ENCODE data around the gene RBM23. TPM values are rescaled to one million over a fixed set of nuclear protein-coding genes. Genes with fewer than 3 reads are reported as not detected.
"Not testable (repeated sequence)": the region's sequence is repeated elsewhere in the genome, so short reads cannot be mapped to it uniquely, and the experiment has no call there.

Gene RBM23
- polyA plus RNA-seq, 3 donors = 76.7 to 89.7 (median 85.7) TPM

DNA sequence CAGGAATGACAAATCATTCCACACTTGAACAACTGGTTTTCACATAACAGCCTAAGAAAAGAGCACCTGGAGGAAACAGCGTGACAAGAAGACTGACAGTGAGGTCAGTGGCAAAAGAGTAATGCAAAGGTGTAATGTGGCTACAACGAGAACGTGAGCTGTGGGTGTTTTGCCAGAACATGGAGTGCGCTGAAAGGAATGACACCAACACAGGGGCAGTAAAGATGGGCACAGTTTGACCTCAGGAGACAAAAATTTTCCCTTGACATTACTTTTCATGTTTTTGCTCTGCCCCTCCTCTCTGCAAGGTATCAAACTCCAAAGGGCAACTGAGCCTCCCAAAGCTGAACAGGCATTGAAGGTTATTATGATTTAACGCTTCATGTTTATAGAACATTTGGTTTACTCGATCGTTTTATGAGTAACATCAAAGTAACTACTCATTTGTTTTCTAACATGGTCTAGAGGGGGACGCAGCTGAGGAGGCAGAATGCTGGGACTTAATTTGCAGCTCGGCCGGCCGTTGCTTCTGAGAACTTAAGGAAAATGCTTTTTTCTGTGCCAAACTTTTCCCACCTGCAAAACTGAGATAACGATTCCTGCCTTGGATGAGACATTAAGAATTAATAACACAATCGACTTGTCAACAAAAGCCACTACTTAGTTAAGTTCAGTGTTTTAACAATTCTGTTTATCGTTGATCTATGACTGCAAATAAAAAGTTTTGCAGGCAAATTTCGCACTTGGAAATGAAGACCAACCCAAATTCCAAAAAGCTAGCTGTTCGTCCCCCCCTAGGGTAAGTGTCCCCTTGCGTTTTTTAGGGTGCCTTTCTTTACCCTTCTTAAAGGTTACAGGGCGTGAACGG lies 37.0 kb upstream of the RBM23 start:
- peaks cover 8 to 21% of the 10 kb centered on the region in 2 donors for H3K36me3 Mint-ChIP-seq
- peak overlapping the region; percentile 92 to 95 for H3K27ac ChIP-seq (ENCODE audit: low read depth in 1 of 2, low read length in 2 of 2)
- no peaks in the 10 kb centered on the region for H3K27me3 Mint-ChIP-seq (ENCODE audit: low read depth in 3 of 3)
- H3K9ac ChIP-seq (ENCODE audit: insufficient read depth, low read length, poor library complexity, severe bottlenecking) = peak overlapping the region; percentile 92
- peak overlapping the region; percentile 86 to 92 for H3K4me3 Mint-ChIP-seq
- H4K20me1 ChIP-seq (ENCODE audit: insufficient read depth, low read length) = no peaks in the 10 kb centered on the region
- peak overlapping the region; percentile 93 for H3K4me2 ChIP-seq (replicated peaks; ENCODE audit: extremely low read depth, low read length, poor library complexity, severe bottlenecking)
- 32% methylated on average over 9 of the region's 19 CpGs for WGBS (ENCODE audit: insufficient coverage)
- intact Hi-C loops (cut with micrococcal nuclease) = no loop called here
- peaks cover 0 to 4% (median 0%) of the 10 kb centered on the region in 7 donors for H3K9me3 Mint-ChIP-seq
- TF ChIP-seq, protein P1, sequence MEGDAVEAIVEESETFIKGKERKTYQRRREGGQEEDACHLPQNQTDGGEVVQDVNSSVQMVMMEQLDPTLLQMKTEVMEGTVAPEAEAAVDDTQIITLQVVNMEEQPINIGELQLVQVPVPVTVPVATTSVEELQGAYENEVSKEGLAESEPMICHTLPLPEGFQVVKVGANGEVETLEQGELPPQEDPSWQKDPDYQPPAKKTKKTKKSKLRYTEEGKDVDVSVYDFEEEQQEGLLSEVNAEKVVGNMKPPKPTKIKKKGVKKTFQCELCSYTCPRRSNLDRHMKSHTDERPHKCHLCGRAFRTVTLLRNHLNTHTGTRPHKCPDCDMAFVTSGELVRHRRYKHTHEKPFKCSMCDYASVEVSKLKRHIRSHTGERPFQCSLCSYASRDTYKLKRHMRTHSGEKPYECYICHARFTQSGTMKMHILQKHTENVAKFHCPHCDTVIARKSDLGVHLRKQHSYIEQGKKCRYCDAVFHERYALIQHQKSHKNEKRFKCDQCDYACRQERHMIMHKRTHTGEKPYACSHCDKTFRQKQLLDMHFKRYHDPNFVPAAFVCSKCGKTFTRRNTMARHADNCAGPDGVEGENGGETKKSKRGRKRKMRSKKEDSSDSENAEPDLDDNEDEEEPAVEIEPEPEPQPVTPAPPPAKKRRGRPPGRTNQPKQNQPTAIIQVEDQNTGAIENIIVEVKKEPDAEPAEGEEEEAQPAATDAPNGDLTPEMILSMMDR (IDR thresholded peaks at IDR 0.05) = no peak
- H2AFZ ChIP-seq (ENCODE audit: insufficient read depth, low read depth, low read length, poor library complexity, severe bottlenecking) = peak overlapping the region; percentile 91
- no peak for DNase-seq
- peaks cover 36 to 49% of the 10 kb centered on the region in 2 donors for H3K4me1 ChIP-seq (ENCODE audit: control insufficient read depth in 1 of 2, insufficient read depth in 2 of 2, low read length in 2 of 2)
- no peaks in the 10 kb centered on the region for H3K9me3 ChIP-seq (replicated peaks in 1 of 2; ENCODE audit: control insufficient read depth in 1 of 2, insufficient read depth in 1 of 2, low read length in 2 of 2)
- no peaks in the 10 kb centered on the region for H3K27me3 ChIP-seq (ENCODE audit: control insufficient read depth in 2 of 2, insufficient read depth in 2 of 2, low read length in 2 of 2)
- H3K79me2 ChIP-seq (ENCODE audit: insufficient read depth, low read length) = peaks cover 34% of the 10 kb centered on the region
- H3K27ac Mint-ChIP-seq = peak overlapping the region; percentile 91 to 97 (median 95)
- H3K4me1 Mint-ChIP-seq = peaks cover 43% of the 10 kb centered on the region
- H3K4me3 ChIP-seq (replicated peaks in 1 of 3; ENCODE audit: low read depth in 2 of 3, low read length in 3 of 3) = peak overlapping the region; percentile 65 to 89 (median 85)
- H3K36me3 ChIP-seq (replicated peaks in 1 of 2; ENCODE audit: control insufficient read depth in 1 of 2, insufficient read depth in 2 of 2, low read length in 2 of 2) = peaks cover 3 to 8% of the 10 kb centered on the region in 2 donors

DNA sequence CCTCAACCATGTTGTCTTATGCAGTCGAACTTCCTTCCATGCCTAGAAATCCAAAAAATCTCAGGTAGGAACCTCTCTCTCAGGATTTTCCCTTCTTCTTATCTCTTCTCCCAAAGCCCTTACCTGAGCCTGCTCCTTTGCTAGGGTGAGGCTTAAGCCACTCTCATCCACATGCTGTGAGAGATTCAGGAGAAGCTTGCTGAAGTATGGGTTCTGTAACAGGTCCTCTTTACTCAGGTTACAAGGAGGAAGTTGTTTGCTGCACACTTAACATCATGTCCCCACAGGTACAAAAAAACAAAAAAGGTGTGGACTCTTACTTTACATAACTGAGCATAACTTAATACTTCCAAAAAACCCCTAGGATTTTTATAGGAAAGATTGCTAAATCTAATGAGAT lies 33.5 kb upstream of the RBM23 start:
- H3K36me3 ChIP-seq (replicated peaks in 1 of 2; ENCODE audit: control insufficient read depth in 1 of 2, insufficient read depth in 2 of 2, low read length in 2 of 2) = peaks cover 25 to 41% of the 10 kb centered on the region in 2 donors
- H3K4me2 ChIP-seq (replicated peaks; ENCODE audit: extremely low read depth, low read length, poor library complexity, severe bottlenecking) = no peak overlapping the region
- TF ChIP-seq, protein P1 (IDR thresholded peaks at IDR 0.05) = no peak
- H3K4me3 ChIP-seq (replicated peaks in 1 of 3; ENCODE audit: low read depth in 2 of 3, low read length in 3 of 3) = peak overlapping the region in 1 of 3 experiments; percentile 9
- no peak overlapping the region for H3K9ac ChIP-seq (ENCODE audit: insufficient read depth, low read length, poor library complexity, severe bottlenecking)
- no peaks in the 10 kb centered on the region for H3K9me3 ChIP-seq (replicated peaks in 1 of 2; ENCODE audit: control insufficient read depth in 1 of 2, insufficient read depth in 1 of 2, low read length in 2 of 2)
- Mint-ChIP-seq H3K4me3 (no peak overlapping the region), H3K36me3 (peaks cover 28 to 53% of the 10 kb centered on the region in 2 donors), H3K4me1 (peaks cover 41% of the 10 kb centered on the region), H3K27ac (peak overlapping the region; percentile 81 to 94 (median 88)), H3K27me3 (ENCODE audit: low read depth in 3 of 3) (no peaks in the 10 kb centered on the region), H3K9me3 (no peaks in the 10 kb centered on the region)
- intact Hi-C loops (cut with micrococcal nuclease) = no loop called here
- peak overlapping the region in 1 of 2 donors; percentile 79 for H3K27ac ChIP-seq (ENCODE audit: low read depth in 1 of 2, low read length in 2 of 2)
- no peaks in the 10 kb centered on the region for H4K20me1 ChIP-seq (ENCODE audit: insufficient read depth, low read length)
- WGBS (ENCODE audit: insufficient coverage) = 100% methylated on average over 1 of the region's 1 CpG
- H3K4me1 ChIP-seq (ENCODE audit: control insufficient read depth in 1 of 2, insufficient read depth in 2 of 2, low read length in 2 of 2) = peaks cover 34 to 50% of the 10 kb centered on the region in 2 donors
- H2AFZ ChIP-seq (ENCODE audit: insufficient read depth, low read depth, low read length, poor library complexity, severe bottlenecking) = no peak overlapping the region
- DNase-seq = no peak
- no peaks in the 10 kb centered on the region for H3K27me3 ChIP-seq (ENCODE audit: control insufficient read depth in 2 of 2, insufficient read depth in 2 of 2, low read length in 2 of 2)
- H3K79me2 ChIP-seq (ENCODE audit: insufficient read depth, low read length) = peaks cover 44% of the 10 kb centered on the region

DNA sequence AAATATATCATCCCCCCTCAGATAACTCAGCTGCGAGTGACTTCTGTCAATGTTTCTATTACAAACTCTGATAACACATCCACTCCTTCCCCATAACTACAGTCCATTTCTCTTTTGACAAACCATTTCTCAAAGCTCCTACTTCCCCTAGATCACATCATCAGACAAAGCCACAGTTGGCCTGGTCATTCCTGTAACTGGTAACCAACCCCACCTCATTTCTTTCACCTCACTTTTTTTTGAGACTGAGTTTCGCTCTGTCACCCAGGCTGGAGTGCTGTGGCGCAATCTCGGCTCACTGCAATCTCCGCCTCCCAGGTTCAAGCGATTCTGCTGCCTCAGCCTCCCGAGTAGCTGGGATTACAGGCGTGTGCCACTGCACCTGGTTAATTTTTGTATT lies 32.8 kb upstream of the RBM23 start:
- peaks cover 30 to 46% of the 10 kb centered on the region in 2 donors for H3K4me1 ChIP-seq (ENCODE audit: control insufficient read depth in 1 of 2, insufficient read depth in 2 of 2, low read length in 2 of 2)
- H3K4me1 Mint-ChIP-seq = peaks cover 39% of the 10 kb centered on the region
- peak overlapping the region; percentile 9 to 73 for H3K4me3 Mint-ChIP-seq
- H3K36me3 ChIP-seq (replicated peaks in 1 of 2; ENCODE audit: control insufficient read depth in 1 of 2, insufficient read depth in 2 of 2, low read length in 2 of 2) = peaks cover 31 to 47% of the 10 kb centered on the region in 2 donors
- WGBS (ENCODE audit: insufficient coverage) = 36% methylated on average over 7 of the region's 8 CpGs
- H3K9ac ChIP-seq (ENCODE audit: insufficient read depth, low read length, poor library complexity, severe bottlenecking); intact Hi-C loops (cut with micrococcal nuclease); H3K27me3 ChIP-seq (ENCODE audit: control insufficient read depth in 2 of 2, insufficient read depth in 2 of 2, low read length in 2 of 2); H3K27me3 Mint-ChIP-seq (ENCODE audit: low read depth in 3 of 3); H4K20me1 ChIP-seq (ENCODE audit: insufficient read depth, low read length); H3K9me3 ChIP-seq (replicated peaks in 1 of 2; ENCODE audit: control insufficient read depth in 1 of 2, insufficient read depth in 1 of 2, low read length in 2 of 2); H3K9me3 Mint-ChIP-seq: not testable (repeated sequence)
- H2AFZ ChIP-seq (ENCODE audit: insufficient read depth, low read depth, low read length, poor library complexity, severe bottlenecking) = peak overlapping the region; percentile 24
- H3K27ac ChIP-seq (ENCODE audit: low read depth in 1 of 2, low read length in 2 of 2) = peak overlapping the region; percentile 68 to 79
- H3K4me3 ChIP-seq (replicated peaks in 1 of 3; ENCODE audit: low read depth in 2 of 3, low read length in 3 of 3) = peak overlapping the region in 1 of 3 experiments; percentile 9
- peak; percentile 70 to 80 (median 79) for DNase-seq
- H3K27ac Mint-ChIP-seq = peak overlapping the region; percentile 81 to 94 (median 88)
- H3K4me2 ChIP-seq (replicated peaks; ENCODE audit: extremely low read depth, low read length, poor library complexity, severe bottlenecking) = peak overlapping the region; percentile 37
- peaks cover 34 to 59% of the 10 kb centered on the region in 2 donors for H3K36me3 Mint-ChIP-seq
- H3K79me2 ChIP-seq (ENCODE audit: insufficient read depth, low read length) = peaks cover 44% of the 10 kb centered on the region

Measured in CD14-positive monocyte (primary cell).